ENCODE measurements around the gene CAB39L.

Gene CAB39L

DNA sequence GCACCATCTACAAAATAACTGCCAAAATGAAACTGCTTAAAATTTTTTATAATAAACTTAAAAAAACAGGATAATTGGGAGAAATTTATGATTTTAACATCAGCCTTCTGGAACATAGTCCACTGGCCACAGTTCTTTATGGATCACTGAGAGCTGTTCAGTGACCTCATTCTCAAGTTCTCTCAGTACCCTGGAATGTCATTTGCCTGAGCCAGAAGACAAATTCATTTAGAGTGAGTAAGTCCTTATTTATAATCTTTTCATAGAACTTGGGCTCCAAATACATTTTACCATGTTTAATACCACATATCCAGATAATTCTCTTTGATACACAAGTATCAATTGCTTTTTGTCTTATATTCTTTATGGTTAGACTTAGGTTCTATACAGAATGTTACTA is 87.6 kb downstream of the CAB39L start:
- TF ChIP-seq RAD21 (IDR thresholded peaks at IDR 0.05; ENCODE audit: low read depth) (no peak), ZBTB7A (IDR thresholded peaks at IDR 0.05; ENCODE audit: low read depth) (no peak), CEBPB (IDR thresholded peaks at IDR 0.05) (no peak), TEAD4 (IDR thresholded peaks at IDR 0.05) (peak; percentile 68), EGR1 (IDR thresholded peaks at IDR 0.05) (no peak), CREB1 (IDR thresholded peaks at IDR 0.05; ENCODE audit: low read depth) (no peak), EP300 (IDR thresholded peaks at IDR 0.05; ENCODE audit: borderline replicate concordance) (no peak)
- TF ChIP-seq, protein P1, sequence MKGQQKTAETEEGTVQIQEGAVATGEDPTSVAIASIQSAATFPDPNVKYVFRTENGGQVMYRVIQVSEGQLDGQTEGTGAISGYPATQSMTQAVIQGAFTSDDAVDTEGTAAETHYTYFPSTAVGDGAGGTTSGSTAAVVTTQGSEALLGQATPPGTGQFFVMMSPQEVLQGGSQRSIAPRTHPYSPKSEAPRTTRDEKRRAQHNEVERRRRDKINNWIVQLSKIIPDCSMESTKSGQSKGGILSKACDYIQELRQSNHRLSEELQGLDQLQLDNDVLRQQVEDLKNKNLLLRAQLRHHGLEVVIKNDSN (IDR thresholded peaks at IDR 0.05): no peak

DNA sequence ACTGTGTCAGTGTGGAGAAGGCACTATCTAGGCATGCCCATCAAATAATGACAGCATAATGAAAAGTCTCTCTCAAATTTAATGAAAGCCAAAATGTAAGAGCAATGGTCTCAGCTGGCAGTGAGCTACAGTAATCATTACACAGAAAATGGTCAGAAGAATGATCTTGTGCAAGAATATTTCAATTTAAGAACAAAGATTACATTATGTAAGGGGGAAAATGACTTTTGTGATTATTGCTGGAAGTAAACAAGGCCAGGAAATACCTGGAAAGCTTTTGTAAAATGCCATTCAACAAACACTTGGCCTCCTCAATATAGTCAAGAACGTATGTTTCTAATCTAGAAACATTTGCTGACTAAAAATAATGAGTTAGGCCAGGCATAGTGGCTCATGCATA is 89.1 kb downstream of the CAB39L start:
- TF ChIP-seq RAD21 (IDR thresholded peaks at IDR 0.05; ENCODE audit: low read depth): no peak
- TF ChIP-seq CEBPB (IDR thresholded peaks at IDR 0.05): no peak
- TF ChIP-seq EP300 (IDR thresholded peaks at IDR 0.05; ENCODE audit: borderline replicate concordance): no peak
- no peak for TF ChIP-seq ZBTB7A (IDR thresholded peaks at IDR 0.05; ENCODE audit: low read depth)
- no peak for TF ChIP-seq NFIC (IDR thresholded peaks at IDR 0.05)
- TF ChIP-seq, protein P2, sequence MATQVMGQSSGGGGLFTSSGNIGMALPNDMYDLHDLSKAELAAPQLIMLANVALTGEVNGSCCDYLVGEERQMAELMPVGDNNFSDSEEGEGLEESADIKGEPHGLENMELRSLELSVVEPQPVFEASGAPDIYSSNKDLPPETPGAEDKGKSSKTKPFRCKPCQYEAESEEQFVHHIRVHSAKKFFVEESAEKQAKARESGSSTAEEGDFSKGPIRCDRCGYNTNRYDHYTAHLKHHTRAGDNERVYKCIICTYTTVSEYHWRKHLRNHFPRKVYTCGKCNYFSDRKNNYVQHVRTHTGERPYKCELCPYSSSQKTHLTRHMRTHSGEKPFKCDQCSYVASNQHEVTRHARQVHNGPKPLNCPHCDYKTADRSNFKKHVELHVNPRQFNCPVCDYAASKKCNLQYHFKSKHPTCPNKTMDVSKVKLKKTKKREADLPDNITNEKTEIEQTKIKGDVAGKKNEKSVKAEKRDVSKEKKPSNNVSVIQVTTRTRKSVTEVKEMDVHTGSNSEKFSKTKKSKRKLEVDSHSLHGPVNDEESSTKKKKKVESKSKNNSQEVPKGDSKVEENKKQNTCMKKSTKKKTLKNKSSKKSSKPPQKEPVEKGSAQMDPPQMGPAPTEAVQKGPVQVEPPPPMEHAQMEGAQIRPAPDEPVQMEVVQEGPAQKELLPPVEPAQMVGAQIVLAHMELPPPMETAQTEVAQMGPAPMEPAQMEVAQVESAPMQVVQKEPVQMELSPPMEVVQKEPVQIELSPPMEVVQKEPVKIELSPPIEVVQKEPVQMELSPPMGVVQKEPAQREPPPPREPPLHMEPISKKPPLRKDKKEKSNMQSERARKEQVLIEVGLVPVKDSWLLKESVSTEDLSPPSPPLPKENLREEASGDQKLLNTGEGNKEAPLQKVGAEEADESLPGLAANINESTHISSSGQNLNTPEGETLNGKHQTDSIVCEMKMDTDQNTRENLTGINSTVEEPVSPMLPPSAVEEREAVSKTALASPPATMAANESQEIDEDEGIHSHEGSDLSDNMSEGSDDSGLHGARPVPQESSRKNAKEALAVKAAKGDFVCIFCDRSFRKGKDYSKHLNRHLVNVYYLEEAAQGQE (IDR thresholded peaks at IDR 0.05; ENCODE audit: low read depth): no peak
- TF ChIP-seq TAF1 (IDR thresholded peaks at IDR 0.05; ENCODE audit: low read depth): no peak
- no peak for TF ChIP-seq EGR1 (IDR thresholded peaks at IDR 0.05)
- no peak for TF ChIP-seq FOXM1 (IDR thresholded peaks at IDR 0.05; ENCODE audit: borderline replicate concordance, low read depth)
- no peak for TF ChIP-seq CREB1 (IDR thresholded peaks at IDR 0.05; ENCODE audit: low read depth)
- no peak for TF ChIP-seq YY1 (IDR thresholded peaks at IDR 0.05; ENCODE audit: low read depth)
- TF ChIP-seq, protein P1 (IDR thresholded peaks at IDR 0.05): no peak
- TF ChIP-seq, protein P3, sequence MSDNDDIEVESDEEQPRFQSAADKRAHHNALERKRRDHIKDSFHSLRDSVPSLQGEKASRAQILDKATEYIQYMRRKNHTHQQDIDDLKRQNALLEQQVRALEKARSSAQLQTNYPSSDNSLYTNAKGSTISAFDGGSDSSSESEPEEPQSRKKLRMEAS (IDR thresholded peaks at IDR 0.05): no peak
- TF ChIP-seq TEAD4 (IDR thresholded peaks at IDR 0.05): no peak
- TF ChIP-seq TCF12 (IDR thresholded peaks at IDR 0.05; ENCODE audit: low read depth): no peak

DNA sequence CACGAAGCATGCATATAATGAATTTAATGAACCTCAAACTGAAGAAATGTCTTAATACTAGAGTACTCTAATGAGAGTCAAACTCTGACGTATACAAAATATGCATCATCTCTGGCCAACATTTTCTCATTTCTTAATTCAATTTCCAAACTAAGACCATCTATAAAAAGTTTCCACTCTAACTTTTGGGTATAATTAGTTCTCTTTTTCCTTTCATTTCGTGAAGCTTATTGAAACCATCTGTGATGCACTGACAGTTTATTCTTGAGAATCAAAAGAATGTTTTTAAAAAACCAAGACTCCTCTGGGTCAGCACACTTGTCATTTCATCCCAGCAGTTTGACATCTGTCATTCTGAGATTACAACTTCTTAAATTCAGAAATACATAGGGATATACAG is 90.0 kb downstream of the CAB39L start:
- TF ChIP-seq TCF12 (IDR thresholded peaks at IDR 0.05; ENCODE audit: low read depth): no peak
- TF ChIP-seq EP300 (IDR thresholded peaks at IDR 0.05; ENCODE audit: borderline replicate concordance): no peak
- no peak for TF ChIP-seq EGR1 (IDR thresholded peaks at IDR 0.05)
- TF ChIP-seq CREB1 (IDR thresholded peaks at IDR 0.05; ENCODE audit: low read depth): no peak
- TF ChIP-seq YY1 (IDR thresholded peaks at IDR 0.05; ENCODE audit: low read depth): no peak
- TF ChIP-seq, protein P2 (IDR thresholded peaks at IDR 0.05; ENCODE audit: low read depth): no peak
- TF ChIP-seq, protein P1 (IDR thresholded peaks at IDR 0.05): no peak
- TF ChIP-seq CEBPB (IDR thresholded peaks at IDR 0.05): no peak
- TF ChIP-seq FOXM1 (IDR thresholded peaks at IDR 0.05; ENCODE audit: borderline replicate concordance, low read depth): no peak
- no peak for TF ChIP-seq TAF1 (IDR thresholded peaks at IDR 0.05; ENCODE audit: low read depth)
- TF ChIP-seq TEAD4 (IDR thresholded peaks at IDR 0.05): no peak
- TF ChIP-seq ZBTB7A (IDR thresholded peaks at IDR 0.05; ENCODE audit: low read depth): no peak
- no peak for TF ChIP-seq NFIC (IDR thresholded peaks at IDR 0.05)
- no peak for TF ChIP-seq RAD21 (IDR thresholded peaks at IDR 0.05; ENCODE audit: low read depth)
- TF ChIP-seq, protein P3 (IDR thresholded peaks at IDR 0.05): no peak

DNA sequence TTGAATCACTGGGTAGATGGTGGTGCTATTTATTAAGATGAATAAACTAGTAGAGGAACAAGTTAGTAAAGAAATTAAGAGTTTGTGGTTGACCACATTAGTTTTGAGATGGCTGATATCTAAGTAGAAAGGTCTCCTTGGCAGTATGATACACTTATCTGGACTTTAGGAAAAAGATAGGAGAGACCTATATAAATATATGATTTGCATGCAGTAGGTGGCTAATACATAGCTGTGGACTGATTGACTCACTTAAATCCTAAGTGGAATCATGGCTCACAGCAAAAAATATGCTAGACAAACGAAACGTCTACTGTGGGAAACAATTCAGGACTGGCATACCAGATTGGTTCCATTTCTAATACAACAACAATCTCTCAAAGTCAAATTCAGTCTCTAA is 92.0 kb downstream of the CAB39L start:
- no peak for TF ChIP-seq CREB1 (IDR thresholded peaks at IDR 0.05; ENCODE audit: low read depth)
- no peak for TF ChIP-seq EGR1 (IDR thresholded peaks at IDR 0.05)
- no peak for TF ChIP-seq EP300 (IDR thresholded peaks at IDR 0.05; ENCODE audit: borderline replicate concordance)
- TF ChIP-seq ZBTB7A (IDR thresholded peaks at IDR 0.05; ENCODE audit: low read depth): no peak
- no peak for TF ChIP-seq CEBPB (IDR thresholded peaks at IDR 0.05)
- no peak for TF ChIP-seq TAF1 (IDR thresholded peaks at IDR 0.05; ENCODE audit: low read depth)
- no peak for TF ChIP-seq YY1 (IDR thresholded peaks at IDR 0.05; ENCODE audit: low read depth)
- TF ChIP-seq, protein P1 (IDR thresholded peaks at IDR 0.05): no peak
- TF ChIP-seq, protein P3 (IDR thresholded peaks at IDR 0.05): no peak
- no peak for TF ChIP-seq TEAD4 (IDR thresholded peaks at IDR 0.05)
- no peak for TF ChIP-seq RAD21 (IDR thresholded peaks at IDR 0.05; ENCODE audit: low read depth)
- no peak for TF ChIP-seq TCF12 (IDR thresholded peaks at IDR 0.05; ENCODE audit: low read depth)
- TF ChIP-seq, protein P2 (IDR thresholded peaks at IDR 0.05; ENCODE audit: low read depth): no peak

Measured in Ishikawa (cell line).